GM12865 (cell line): ENCODE results near the gene MARCHF9.

Experiments used
- DNase-seq: peaks from one replicate; pipeline ENCODE4 v3.0.0; 2010; ENCODE audit warnings: low read depth
- H3K4me3 ChIP-seq: 2 replicates; pipeline ENCODE4 v1.5.1; 2011; ENCODE audit warnings: mild to moderate bottlenecking, low read depth, low read length, control low read depth
- TF ChIP-seq, protein P1 (sequence below): IDR thresholded peaks from 2 replicates; pipeline ENCODE4 v1.5.1; 2011; ENCODE audit warnings: low read length, control low read depth, low read depth, inconsistent platforms; ENCODE audit not compliant: insufficient read depth; ENCODE audit errors: missing control alignments

Gene MARCHF9

DNA sequence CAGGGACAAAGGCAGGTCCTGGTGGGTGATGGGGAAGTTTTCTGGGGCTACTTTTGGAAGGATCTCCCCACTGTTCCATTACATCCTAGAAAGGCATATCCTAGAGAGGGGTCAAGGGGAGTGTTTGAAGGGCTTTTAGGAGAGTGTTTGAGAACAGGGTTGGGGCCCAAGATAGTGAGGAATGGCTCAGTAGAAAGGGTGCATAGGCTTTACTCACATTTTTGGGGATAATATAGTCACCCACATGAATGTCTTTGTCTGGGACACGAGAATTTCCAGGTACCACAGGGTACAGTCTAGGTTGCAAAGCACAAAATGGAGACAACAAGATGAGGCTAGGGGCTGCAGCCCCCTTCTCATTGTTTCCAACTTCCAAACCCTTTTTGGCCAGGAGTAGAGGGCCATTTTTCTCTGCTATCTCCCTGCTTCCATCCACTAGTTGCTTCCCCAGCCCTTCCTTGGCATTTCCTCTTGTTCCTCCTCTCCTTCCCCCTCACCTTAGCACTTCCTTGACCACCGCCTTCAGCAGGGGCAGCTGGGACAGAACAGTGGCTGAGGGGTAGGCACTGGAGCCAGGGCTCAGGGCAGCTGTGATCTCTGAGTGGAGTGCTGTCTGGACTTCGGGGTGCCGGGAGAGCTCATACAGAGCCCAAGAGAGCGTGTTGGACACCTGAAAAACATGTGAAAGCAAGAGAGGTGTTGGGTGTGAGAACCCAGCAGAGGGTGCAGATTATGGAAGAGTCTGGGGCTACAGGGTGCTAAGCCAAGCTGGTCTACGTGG is 9.2 kb downstream of the MARCHF9 start:
- H3K4me3 ChIP-seq, result no peak overlapping the region
- TF ChIP-seq, protein P1, sequence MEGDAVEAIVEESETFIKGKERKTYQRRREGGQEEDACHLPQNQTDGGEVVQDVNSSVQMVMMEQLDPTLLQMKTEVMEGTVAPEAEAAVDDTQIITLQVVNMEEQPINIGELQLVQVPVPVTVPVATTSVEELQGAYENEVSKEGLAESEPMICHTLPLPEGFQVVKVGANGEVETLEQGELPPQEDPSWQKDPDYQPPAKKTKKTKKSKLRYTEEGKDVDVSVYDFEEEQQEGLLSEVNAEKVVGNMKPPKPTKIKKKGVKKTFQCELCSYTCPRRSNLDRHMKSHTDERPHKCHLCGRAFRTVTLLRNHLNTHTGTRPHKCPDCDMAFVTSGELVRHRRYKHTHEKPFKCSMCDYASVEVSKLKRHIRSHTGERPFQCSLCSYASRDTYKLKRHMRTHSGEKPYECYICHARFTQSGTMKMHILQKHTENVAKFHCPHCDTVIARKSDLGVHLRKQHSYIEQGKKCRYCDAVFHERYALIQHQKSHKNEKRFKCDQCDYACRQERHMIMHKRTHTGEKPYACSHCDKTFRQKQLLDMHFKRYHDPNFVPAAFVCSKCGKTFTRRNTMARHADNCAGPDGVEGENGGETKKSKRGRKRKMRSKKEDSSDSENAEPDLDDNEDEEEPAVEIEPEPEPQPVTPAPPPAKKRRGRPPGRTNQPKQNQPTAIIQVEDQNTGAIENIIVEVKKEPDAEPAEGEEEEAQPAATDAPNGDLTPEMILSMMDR, result no peak
- DNase-seq, result no peak

GRCh38 chr12:57764662-57765002 is 9.7 kb downstream of the MARCHF9 start:
- TF ChIP-seq, protein P1, result no peak
- no peak for DNase-seq
- peak overlapping the region; percentile 63 for H3K4me3 ChIP-seq

DNA sequence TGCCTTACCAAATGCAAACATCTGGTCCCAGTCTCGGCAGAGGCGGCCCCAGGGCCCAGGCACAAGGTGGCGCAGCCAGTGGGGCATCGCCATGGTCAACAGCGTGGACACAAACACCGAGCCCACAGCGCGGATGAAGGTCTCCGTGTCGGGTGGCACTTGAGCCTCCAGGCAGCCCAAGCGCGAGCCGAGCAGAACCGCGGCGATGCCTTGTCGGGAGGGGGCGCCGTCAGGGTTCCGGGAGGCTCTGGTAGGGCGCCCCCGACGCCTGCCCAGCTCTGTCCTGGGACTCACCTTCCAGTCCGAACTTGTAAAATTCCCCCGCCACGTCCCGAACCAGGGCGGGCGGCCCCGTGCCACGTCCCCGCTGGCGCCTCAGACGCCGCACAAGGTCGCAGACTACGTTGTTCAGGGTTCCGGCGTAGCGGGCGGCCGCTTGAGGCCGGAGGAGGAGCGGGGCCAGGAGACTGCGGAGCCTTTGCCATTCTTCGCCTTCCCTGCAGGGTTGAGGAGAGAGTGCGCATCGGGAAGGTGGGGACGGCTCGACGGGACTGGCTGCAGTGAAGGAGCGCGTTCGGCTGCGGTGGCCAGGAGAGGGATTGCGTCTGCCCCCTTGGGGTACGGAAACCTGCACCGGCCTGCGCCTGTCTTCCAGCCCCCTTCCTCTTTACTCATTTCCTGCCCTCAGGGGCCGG is 10.2 kb downstream of the MARCHF9 start:
- peak; percentile 61 for DNase-seq
- TF ChIP-seq, protein P1, result peak; percentile 48
- peak overlapping the region; percentile 63 for H3K4me3 ChIP-seq

GRCh38 chr12:57765698-57766463 is 11.0 kb downstream of the MARCHF9 start:
- DNase-seq, result no peak
- TF ChIP-seq, protein P1, result no peak
- H3K4me3 ChIP-seq, result peak overlapping the region; percentile 63

DNA sequence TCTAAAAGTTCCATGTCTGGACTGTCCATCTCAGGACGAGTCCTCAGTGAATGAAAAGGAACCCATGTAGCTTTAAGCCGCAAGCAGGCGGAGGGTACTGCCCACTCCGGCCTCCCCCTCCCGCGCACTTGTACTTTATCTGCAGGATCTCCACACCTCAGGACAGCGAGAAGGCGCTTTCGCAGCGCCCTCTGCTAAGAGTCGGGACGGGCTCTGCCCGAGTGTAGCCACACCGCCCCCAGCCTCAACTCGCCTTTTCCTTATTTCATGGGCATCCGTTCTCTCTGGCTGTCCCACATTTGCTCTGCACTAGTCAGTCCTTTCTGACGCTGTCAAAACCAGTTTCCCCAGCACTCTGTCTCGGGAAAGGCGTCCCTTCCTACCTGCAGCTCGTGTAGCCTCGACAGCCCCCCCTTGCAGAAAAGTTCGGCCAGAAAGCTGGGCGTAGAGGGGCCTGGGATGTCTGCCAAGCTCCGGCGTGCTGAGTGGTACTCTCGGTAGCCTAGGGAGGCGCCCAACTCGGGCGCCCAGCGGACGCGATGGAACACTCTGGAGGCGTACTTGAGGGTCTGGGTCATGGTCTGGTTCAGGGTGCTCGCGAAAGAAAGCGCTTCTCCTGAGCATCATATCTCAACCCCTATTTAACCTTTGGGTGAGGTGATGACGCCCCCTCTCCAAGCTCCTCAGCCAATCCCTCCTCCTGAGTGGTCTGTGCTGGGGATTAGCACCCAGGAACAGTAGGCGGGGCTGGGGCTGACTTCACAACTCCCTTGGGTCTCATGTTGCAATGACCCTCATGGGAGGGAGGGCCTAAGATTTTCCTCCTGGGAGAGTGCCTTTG is 11.8 kb downstream of the MARCHF9 start, which contains the start of gene CYP27B1:
TSS of gene CYP27B1 (minus strand) at position 615 of the 841 bp plus-strand sequence. CDS start at position 578, 37 bp downstream.
- TF ChIP-seq, protein P1, result no peak
- no peak within 1 kb of the TSS; the same call in 1 of the 2 replicates for H3K4me3 ChIP-seq
- DNase-seq, result no peak

DNA sequence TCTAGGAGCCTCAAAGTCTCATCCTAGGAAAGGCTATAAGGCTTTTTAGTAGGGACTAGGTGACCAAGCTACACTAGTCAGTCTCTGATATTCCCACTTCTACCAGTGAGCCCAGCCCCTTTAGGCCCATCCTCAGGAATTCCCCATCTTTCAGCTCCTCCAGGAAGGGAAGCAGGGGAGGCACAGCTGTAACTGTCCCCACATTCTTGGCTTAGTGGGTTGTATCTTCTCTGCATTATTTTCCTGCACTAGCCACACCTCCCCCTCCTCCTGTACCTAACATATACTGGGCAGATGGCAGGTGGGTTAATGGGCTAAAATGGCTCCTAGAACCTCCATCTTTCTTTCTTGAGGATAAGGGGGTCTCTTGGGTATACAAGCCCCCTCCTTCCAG is 12.4 kb downstream of the MARCHF9 start:
- no peak overlapping the region for H3K4me3 ChIP-seq
- DNase-seq, result no peak
- TF ChIP-seq, protein P1, result no peak
